ENCODE data around the gene KMO. TPM values are rescaled to one million over a fixed set of nuclear protein-coding genes. Genes with fewer than 3 reads are reported as not detected.
A peak's percentile ranks its signal among the peaks of the same experiment; 100 is the strongest.

Gene KMO
- total RNA-seq, 4 donors from 2014 or later: under 0.01 to 2.5 TPM; not detected in 2

DNA sequence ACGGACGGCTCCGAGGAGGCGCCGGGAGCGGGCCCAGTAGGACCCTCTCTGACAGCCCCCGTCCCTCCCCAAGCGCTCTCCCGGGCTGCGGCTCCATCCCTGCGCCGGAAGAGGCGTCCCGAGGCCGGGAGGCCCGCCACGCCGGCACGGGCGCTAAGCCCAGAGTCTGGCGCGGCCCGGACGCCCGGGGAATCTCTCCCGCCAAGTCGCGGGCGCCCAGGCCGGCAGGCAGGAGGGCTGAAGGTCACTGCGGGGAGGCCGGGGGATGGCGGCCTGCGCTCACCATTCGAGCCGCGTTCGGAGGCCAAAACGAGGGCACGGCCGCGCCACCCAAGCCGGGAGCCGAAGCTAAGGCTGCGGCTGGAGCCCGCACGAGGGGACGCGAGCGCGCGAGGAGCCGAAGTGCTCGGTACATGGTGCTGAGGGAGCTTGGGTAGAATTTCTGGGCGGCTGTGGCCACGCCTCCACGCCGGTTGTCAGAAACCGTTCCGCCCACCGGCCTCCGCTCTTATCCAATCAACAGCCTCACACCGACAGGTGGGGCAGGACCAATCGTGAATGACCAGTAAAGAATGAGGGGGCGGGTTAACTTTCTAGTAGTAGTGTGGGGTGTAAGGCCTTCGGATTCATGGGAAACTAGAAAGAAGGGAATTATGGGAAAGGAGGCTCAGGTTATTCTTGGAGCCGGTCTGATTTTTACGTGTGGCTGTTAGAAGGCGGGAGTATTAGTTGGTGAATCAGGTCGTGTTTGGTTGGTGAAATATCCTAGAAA lies 12.7 kb upstream of the KMO start, which contains the start of gene FH:
FH (minus strand) TSS at position 448 of the 772 bp plus-strand sequence; CDS start at position 415, 33 bp downstream.
- no peaks in the 10 kb centered on the region for H3K9me3 ChIP-seq
- peak; percentile 96 for DNase-seq
- intact Hi-C loops (cut with DNase I; ENCODE audit: low total_unique reads): no loop called here
- TF ChIP-seq, protein P1, sequence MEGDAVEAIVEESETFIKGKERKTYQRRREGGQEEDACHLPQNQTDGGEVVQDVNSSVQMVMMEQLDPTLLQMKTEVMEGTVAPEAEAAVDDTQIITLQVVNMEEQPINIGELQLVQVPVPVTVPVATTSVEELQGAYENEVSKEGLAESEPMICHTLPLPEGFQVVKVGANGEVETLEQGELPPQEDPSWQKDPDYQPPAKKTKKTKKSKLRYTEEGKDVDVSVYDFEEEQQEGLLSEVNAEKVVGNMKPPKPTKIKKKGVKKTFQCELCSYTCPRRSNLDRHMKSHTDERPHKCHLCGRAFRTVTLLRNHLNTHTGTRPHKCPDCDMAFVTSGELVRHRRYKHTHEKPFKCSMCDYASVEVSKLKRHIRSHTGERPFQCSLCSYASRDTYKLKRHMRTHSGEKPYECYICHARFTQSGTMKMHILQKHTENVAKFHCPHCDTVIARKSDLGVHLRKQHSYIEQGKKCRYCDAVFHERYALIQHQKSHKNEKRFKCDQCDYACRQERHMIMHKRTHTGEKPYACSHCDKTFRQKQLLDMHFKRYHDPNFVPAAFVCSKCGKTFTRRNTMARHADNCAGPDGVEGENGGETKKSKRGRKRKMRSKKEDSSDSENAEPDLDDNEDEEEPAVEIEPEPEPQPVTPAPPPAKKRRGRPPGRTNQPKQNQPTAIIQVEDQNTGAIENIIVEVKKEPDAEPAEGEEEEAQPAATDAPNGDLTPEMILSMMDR (IDR thresholded peaks at IDR 0.05): peak in 1 of 5 experiments; percentile 9
- TF ChIP-seq EP300 (IDR thresholded peaks at IDR 0.05; ENCODE audit: low read depth) (no peak), POLR2A (IDR thresholded peaks at IDR 0.05) (peak; percentile 87), POLR2AphosphoS5 (IDR thresholded peaks at IDR 0.05) (peak; percentile 87 to 94 (median 90))
- peaks cover 28% of the 10 kb centered on the region for H3K27me3 ChIP-seq
- H3K27ac ChIP-seq: peak within 1 kb of the TSS; percentile 92 to 96 (median 92)
- no peaks in the 10 kb centered on the region for H3K36me3 ChIP-seq
- H3K4me3 ChIP-seq: peak within 1 kb of the TSS; percentile 55 to 90 (median 84)
- peaks cover 9 to 29% (median 12%) of the 10 kb centered on the region in 4 donors for H3K4me1 ChIP-seq
- 0% methylated on average over 7 to 31 of the region's 70 CpGs for WGBS, 2 donors (ENCODE audit: low coverage in 1 of 2)
- in situ Hi-C loops (cut with MboI; ENCODE audit: low pct_ligation_motif_present in 1 of 4, low pct_unique_long_range_greater_than_20kb in 1 of 4, low sequenced_read_pairs in 3 of 4): loop anchor here in 1 of 4 donors (25.0 kb wide), 1 partner anchor 318 kb away; the partner anchor contains the start of gene EXO1

DNA sequence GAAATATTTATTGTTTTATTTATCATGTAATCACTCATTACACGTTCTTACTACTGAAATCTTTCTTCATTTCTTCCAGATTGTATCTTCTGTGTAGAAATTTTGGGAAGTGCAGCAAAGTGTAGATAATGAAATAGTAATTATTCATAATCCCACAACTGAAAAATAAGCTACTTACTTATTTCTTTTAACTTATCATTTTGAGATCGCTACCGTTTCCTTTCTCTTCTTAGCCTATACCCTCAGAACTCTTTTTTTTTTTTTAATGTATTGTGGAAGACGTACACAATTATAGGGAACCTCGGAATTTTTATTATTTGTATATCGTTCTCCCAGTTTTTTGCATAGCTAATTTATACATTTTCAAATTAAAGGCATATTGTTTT lies 12.1 kb upstream of the KMO start:
- H3K4me3 ChIP-seq: peak overlapping the region; percentile 1 to 90 (median 84)
- peaks cover 34% of the 10 kb centered on the region for H3K27me3 ChIP-seq
- intact Hi-C loops (cut with DNase I; ENCODE audit: low total_unique reads) (no loop called here), in situ Hi-C loops (cut with MboI; ENCODE audit: low pct_ligation_motif_present in 1 of 4, low pct_unique_long_range_greater_than_20kb in 1 of 4, low sequenced_read_pairs in 3 of 4) (loop anchor here in 1 of 4 donors (25.0 kb wide), 1 partner anchor 317 kb away; the partner anchor contains the start of gene EXO1)
- no peak for DNase-seq
- no peak for TF ChIP-seq POLR2A (IDR thresholded peaks at IDR 0.05)
- no peak for TF ChIP-seq POLR2AphosphoS5 (IDR thresholded peaks at IDR 0.05)
- TF ChIP-seq, protein P1 (IDR thresholded peaks at IDR 0.05): no peak
- TF ChIP-seq EP300 (IDR thresholded peaks at IDR 0.05; ENCODE audit: low read depth): no peak
- peak overlapping the region; percentile 92 to 96 (median 92) for H3K27ac ChIP-seq
- H3K9me3 ChIP-seq: no peaks in the 10 kb centered on the region
- 4 to 9% methylated on average over 6 of the region's 6 CpGs for WGBS, 2 donors (ENCODE audit: low coverage in 1 of 2)
- peaks cover 9 to 23% (median 12%) of the 10 kb centered on the region in 4 donors for H3K4me1 ChIP-seq
- H3K36me3 ChIP-seq: no peaks in the 10 kb centered on the region

DNA sequence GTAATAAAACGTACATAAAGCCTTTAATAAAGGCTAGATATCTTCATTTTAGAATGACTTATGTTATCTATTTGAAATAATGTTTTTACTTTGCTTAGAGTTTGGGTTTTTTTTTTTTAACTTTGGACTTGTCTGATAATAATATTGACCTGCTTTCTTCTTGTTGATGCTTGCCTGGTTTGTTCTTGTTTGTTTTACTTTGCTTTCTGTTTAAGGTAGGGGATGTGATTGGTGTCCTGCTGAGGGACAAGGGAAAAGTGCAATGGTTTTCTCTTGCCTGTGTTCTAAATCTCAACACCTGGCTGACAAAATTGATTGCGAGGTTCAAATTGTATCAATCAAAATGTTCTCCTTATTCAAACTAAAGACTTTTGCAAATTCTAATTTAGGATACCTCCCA lies 10.5 kb upstream of the KMO start:
- Histone ChIP-seq H3K4me3 (no peak overlapping the region), H3K27ac (no peak overlapping the region), H3K9me3 (no peaks in the 10 kb centered on the region), H3K27me3 (peaks cover 43% of the 10 kb centered on the region), H3K36me3 (no peaks in the 10 kb centered on the region), H3K4me1 (peaks cover 9 to 23% (median 12%) of the 10 kb centered on the region in 4 donors)
- no peak for DNase-seq
- intact Hi-C loops (cut with DNase I; ENCODE audit: low total_unique reads) (no loop called here), in situ Hi-C loops (cut with MboI; ENCODE audit: low pct_ligation_motif_present in 1 of 4, low pct_unique_long_range_greater_than_20kb in 1 of 4, low sequenced_read_pairs in 3 of 4) (loop anchor here in 1 of 4 donors (25.0 kb wide), 1 partner anchor 316 kb away; the partner anchor contains the start of gene EXO1)
- WGBS, 2 donors (ENCODE audit: low coverage in 1 of 2): 79 to 89% methylated on average over 2 of the region's 2 CpGs
- TF ChIP-seq, protein P1 (IDR thresholded peaks at IDR 0.05): no peak
- TF ChIP-seq POLR2A (IDR thresholded peaks at IDR 0.05) (no peak), EP300 (IDR thresholded peaks at IDR 0.05; ENCODE audit: low read depth) (no peak), POLR2AphosphoS5 (IDR thresholded peaks at IDR 0.05) (no peak)

DNA sequence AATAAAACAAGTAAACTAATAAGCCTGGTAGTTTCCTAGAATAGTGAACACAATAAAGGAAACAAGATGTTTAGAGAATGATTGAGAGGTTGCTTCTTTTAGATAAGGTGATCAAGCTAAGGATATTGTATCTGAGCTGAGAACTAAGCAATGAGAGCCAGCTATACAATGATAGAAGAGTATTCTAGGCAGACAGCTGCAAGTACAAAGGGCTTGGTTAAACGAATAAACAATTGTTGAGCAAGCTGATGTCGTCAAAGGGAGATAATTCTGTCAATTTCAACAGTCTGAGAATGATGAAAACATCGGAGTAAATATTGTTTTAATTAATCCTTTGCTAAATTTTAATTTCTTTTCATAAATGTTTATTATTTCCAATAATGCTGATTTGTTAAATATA lies 7.2 kb upstream of the KMO start:
- Histone ChIP-seq H3K9me3 (no peaks in the 10 kb centered on the region), H3K36me3 (no peaks in the 10 kb centered on the region), H3K4me3 (no peak overlapping the region), H3K27ac (no peak overlapping the region), H3K4me1 (peaks cover 0 to 5% (median 0%) of the 10 kb centered on the region in 4 donors), H3K27me3 (peaks cover 47% of the 10 kb centered on the region)
- in situ Hi-C loops (cut with MboI; ENCODE audit: low pct_ligation_motif_present in 1 of 4, low pct_unique_long_range_greater_than_20kb in 1 of 4, low sequenced_read_pairs in 3 of 4): loop anchor here in 1 of 4 donors (25.0 kb wide), 2 partner anchors 112 to 312 kb away; partner anchors contain the start of genes CHML, EXO1 and OPN3
- no peak for TF ChIP-seq POLR2A (IDR thresholded peaks at IDR 0.05)
- TF ChIP-seq, protein P1 (IDR thresholded peaks at IDR 0.05): no peak
- TF ChIP-seq EP300 (IDR thresholded peaks at IDR 0.05; ENCODE audit: low read depth): no peak
- TF ChIP-seq POLR2AphosphoS5 (IDR thresholded peaks at IDR 0.05): no peak
- intact Hi-C loops (cut with DNase I; ENCODE audit: low total_unique reads): no loop called here
- 57 to 64% methylated on average over 3 of the region's 3 CpGs for WGBS, 2 donors (ENCODE audit: low coverage in 1 of 2)
- DNase-seq: no peak
